Measurements from ENCODE around the gene KLC1. TPM values are rescaled to one million over a fixed set of nuclear protein-coding genes. Genes with fewer than 3 reads are reported as not detected.

Gene KLC1
- total RNA-seq, 1 experiment from 2014 or later = 121 TPM

GRCh38 chr14:103662591-103662990 lies 33.6 kb downstream of the KLC1 start (continued):
- TF ChIP-seq CTCF (IDR thresholded peaks at IDR 0.05 in 2 of 3, conservative IDR thresholded peaks at IDR 0.05 in 1 of 3; ENCODE audit: borderline replicate concordance in 1 of 3, insufficient read depth in 1 of 3, low read depth in 2 of 3, low read length in 2 of 3) (no peak), REST (IDR thresholded peaks at IDR 0.05; ENCODE audit: low read depth) (no peak)

GRCh38 chr14:103663506-103663905 lies 34.5 kb downstream of the KLC1 start:
- H4K20me1 ChIP-seq (ENCODE audit: insufficient read depth) = no peaks in the 10 kb centered on the region
- H3K9ac ChIP-seq (ENCODE audit: low read length) = no peak overlapping the region
- ChIA-PET RAD21 (ENCODE audit: low non-redundant PET in 1 of 2, low total read pairs in 2 of 2, uncharacterized antibody in 2 of 2, unreplicated experiment in 2 of 2) (no interaction called here), CTCF (no interaction called here), POLR2A (no interaction called here)
- no peak overlapping the region for H3K4me2 ChIP-seq (ENCODE audit: low read length)
- no peak for ATAC-seq
- H3K9me3 ChIP-seq (ENCODE audit: control insufficient read depth in 1 of 2, insufficient read depth in 1 of 2, low read depth in 1 of 2, low read length in 2 of 2) = no peaks in the 10 kb centered on the region
- H3K27me3 ChIP-seq (ENCODE audit: insufficient read depth, low read length) = no peaks in the 10 kb centered on the region
- BruUV-seq (replicated peaks) = no TSS peak
- no peak overlapping the region for H3K27ac ChIP-seq (ENCODE audit: low read depth, low read length)
- peaks cover 18 to 37% of the 10 kb centered on the region in 2 experiments for H3K36me3 ChIP-seq (ENCODE audit: control insufficient read depth in 1 of 2, insufficient read depth in 2 of 2, low read length in 2 of 2)
- peaks cover 55% of the 10 kb centered on the region for H3K79me2 ChIP-seq (ENCODE audit: insufficient read depth, low read length)
- H3K4me3 ChIP-seq (replicated peaks in 1 of 2; ENCODE audit: low read depth in 1 of 2, low read length in 2 of 2) = no peak overlapping the region
- no peak overlapping the region for H2AFZ ChIP-seq (ENCODE audit: low read depth, low read length, poor library complexity, severe bottlenecking)
- no peaks in the 10 kb centered on the region for H3K9me2 ChIP-seq (ENCODE audit: insufficient read depth)
- intact Hi-C loops (cut with micrococcal nuclease) = no loop called here
- no peak for DNase-seq (ENCODE audit: low read depth, low spot score)
- no peaks in the 10 kb centered on the region for H3K4me1 ChIP-seq (ENCODE audit: control insufficient read depth in 1 of 2, insufficient read depth in 2 of 2, low read length in 2 of 2)
- TF ChIP-seq POLR2A (IDR thresholded peaks at IDR 0.05; ENCODE audit: borderline replicate concordance, extremely low read depth, insufficient read depth, insufficient read length) (no peak), SP1 (IDR thresholded peaks at IDR 0.05; ENCODE audit: low read depth) (no peak), YY1 (IDR thresholded peaks at IDR 0.05; ENCODE audit: extremely low read depth, insufficient replicate concordance, low read depth, low read length) (no peak), ZNF274 (IDR thresholded peaks at IDR 0.05; ENCODE audit: low read depth, low read length) (no peak), POLR2AphosphoS5 (IDR thresholded peaks at IDR 0.05; ENCODE audit: low read depth, low read length) (no peak), ATF3 (IDR thresholded peaks at IDR 0.05) (no peak), RAD21 (IDR thresholded peaks at IDR 0.05; ENCODE audit: low read depth) (no peak), REST (IDR thresholded peaks at IDR 0.05; ENCODE audit: low read depth) (no peak), ELF1 (IDR thresholded peaks at IDR 0.05; ENCODE audit: borderline replicate concordance, low read depth) (no peak), EZH2 (IDR thresholded peaks at IDR 0.05) (no peak), MAX (IDR thresholded peaks at IDR 0.05) (no peak)

Measured in HCT116 (cell line).